BLaER1 (cell line): ENCODE results near the gene DIP2B.

Source experiments
- H3K27ac ChIP-seq: shearing (Covaris generic); formaldehyde crosslinking; 2 replicates; pipeline ENCODE4 v1.8.1; 2022
- H3K27me3 ChIP-seq: shearing (Covaris generic); formaldehyde crosslinking; 2 replicates; pipeline ENCODE4 v1.8.1; 2022
- H3K36me3 ChIP-seq: shearing (Covaris generic); formaldehyde crosslinking; 2 replicates; pipeline ENCODE4 v1.8.1; 2022
- H3K4me1 ChIP-seq: shearing (Covaris generic); formaldehyde crosslinking; 2 replicates; pipeline ENCODE4 v1.8.1; 2022
- H3K4me2 ChIP-seq: shearing (Covaris generic); formaldehyde crosslinking; 2 replicates; pipeline ENCODE4 v1.8.1; 2022
- H3K4me3 ChIP-seq: shearing (Covaris generic); formaldehyde crosslinking; 2 replicates; pipeline ENCODE4 v1.8.1; 2022
- H3K9ac ChIP-seq: shearing (Covaris generic); formaldehyde crosslinking; 2 replicates; pipeline ENCODE4 v1.8.1; 2022
- H3K9me3 ChIP-seq: shearing (Covaris generic); formaldehyde crosslinking; 2 replicates; pipeline ENCODE4 v1.8.1; 2022
- H4K20me1 ChIP-seq: shearing (Covaris generic); formaldehyde crosslinking; 2 replicates; pipeline ENCODE4 v1.8.1; 2022
- Cebpa-rat ChIP-seq: shearing (Covaris generic); IDR thresholded peaks from 2 replicates; pipeline ENCODE4 v1.8.1; 2022

DIP2B gene

GRCh38 chr12:50557421-50557820, 52.6 kb downstream of the DIP2B start:
- H4K20me1 ChIP-seq = peaks cover 89% of the 10 kb centered on the region
- no peaks in the 10 kb centered on the region for H3K9me3 ChIP-seq
- TF ChIP-seq Cebpa-rat = no peak
- no peak overlapping the region for H3K9ac ChIP-seq
- H3K36me3 ChIP-seq = peaks cover 40% of the 10 kb centered on the region
- H3K27ac ChIP-seq = no peak overlapping the region
- H3K4me2 ChIP-seq = no peak overlapping the region
- no peaks in the 10 kb centered on the region for H3K4me1 ChIP-seq
- no peaks in the 10 kb centered on the region for H3K27me3 ChIP-seq
- H3K4me3 ChIP-seq = no peak overlapping the region

GRCh38 chr12:50558970-50559369, 54.2 kb downstream of the DIP2B start:
- H4K20me1 ChIP-seq = peaks cover 89% of the 10 kb centered on the region
- no peak for TF ChIP-seq Cebpa-rat
- no peaks in the 10 kb centered on the region for H3K9me3 ChIP-seq
- no peak overlapping the region for H3K9ac ChIP-seq
- no peak overlapping the region for H3K4me2 ChIP-seq
- no peak overlapping the region for H3K27ac ChIP-seq
- no peak overlapping the region for H3K4me3 ChIP-seq
- no peaks in the 10 kb centered on the region for H3K4me1 ChIP-seq
- peaks cover 29% of the 10 kb centered on the region for H3K36me3 ChIP-seq
- no peaks in the 10 kb centered on the region for H3K27me3 ChIP-seq

- Histone ChIP-seq H3K27ac (no peak overlapping the region), H3K9me3 (no peaks in the 10 kb centered on the region), H3K36me3 (peaks cover 10% of the 10 kb centered on the region), H3K4me1 (no peaks in the 10 kb centered on the region), H3K4me3 (no peak overlapping the region), H3K27me3 (no peaks in the 10 kb centered on the region), H3K4me2 (no peak overlapping the region), H4K20me1 (peaks cover 80% of the 10 kb centered on the region), H3K9ac (no peak overlapping the region)
- TF ChIP-seq Cebpa-rat = no peak
These were observed 58.0 kb downstream of the DIP2B start for GRCh38 chr12:50562520-50563433.

GRCh38 chr12:50563434-50563787, 58.6 kb downstream of the DIP2B start:
- Histone ChIP-seq H3K9ac (no peak overlapping the region), H3K27ac (no peak overlapping the region)
- TF ChIP-seq Cebpa-rat = no peak

GRCh38 chr12:50564237-50564947, 59.6 kb downstream of the DIP2B start:
- H3K36me3 ChIP-seq = no peaks in the 10 kb centered on the region
- H3K4me3 ChIP-seq = no peak overlapping the region
- no peak overlapping the region for H3K4me2 ChIP-seq
- no peak overlapping the region for H3K27ac ChIP-seq
- H3K9me3 ChIP-seq = peaks cover 13% of the 10 kb centered on the region
- H4K20me1 ChIP-seq = peaks cover 84% of the 10 kb centered on the region
- no peak overlapping the region for H3K9ac ChIP-seq
- no peaks in the 10 kb centered on the region for H3K27me3 ChIP-seq
- H3K4me1 ChIP-seq = no peaks in the 10 kb centered on the region
- no peak; the same call in 1 of the 2 replicates for TF ChIP-seq Cebpa-rat

More at GRCh38 chr12:50563434-50563787, 58.6 kb downstream of the DIP2B start:
- H3K4me3 ChIP-seq = no peak overlapping the region
- no peaks in the 10 kb centered on the region for H3K4me1 ChIP-seq
- H3K27me3 ChIP-seq = no peaks in the 10 kb centered on the region
- H4K20me1 ChIP-seq = peaks cover 80% of the 10 kb centered on the region
- peaks cover 3% of the 10 kb centered on the region; the same call in 1 of the 2 replicates for H3K36me3 ChIP-seq
- H3K4me2 ChIP-seq = no peak overlapping the region
- peaks cover 3% of the 10 kb centered on the region; the same call in 1 of the 2 replicates for H3K9me3 ChIP-seq

GRCh38 chr12:50564948-50565297, 60.1 kb downstream of the DIP2B start:
- Histone ChIP-seq H4K20me1 (peaks cover 89% of the 10 kb centered on the region), H3K4me2 (no peak overlapping the region), H3K4me1 (no peaks in the 10 kb centered on the region), H3K9ac (no peak overlapping the region), H3K36me3 (no peaks in the 10 kb centered on the region), H3K27me3 (no peaks in the 10 kb centered on the region), H3K9me3 (peaks cover 14% of the 10 kb centered on the region), H3K27ac (no peak overlapping the region), H3K4me3 (no peak overlapping the region)
- no peak for TF ChIP-seq Cebpa-rat

GRCh38 chr12:50566066-50566465, 61.3 kb downstream of the DIP2B start:
- Histone ChIP-seq H3K27me3 (no peaks in the 10 kb centered on the region), H3K36me3 (no peaks in the 10 kb centered on the region), H3K9ac (no peak overlapping the region), H3K4me3 (no peak overlapping the region), H3K4me2 (no peak overlapping the region), H3K27ac (no peak overlapping the region), H3K4me1 (no peaks in the 10 kb centered on the region), H3K9me3 (peaks cover 19% of the 10 kb centered on the region), H4K20me1 (peaks cover 87% of the 10 kb centered on the region)
- no peak for TF ChIP-seq Cebpa-rat

- Histone ChIP-seq H3K4me3 (no peak overlapping the region), H3K4me2 (no peak overlapping the region), H3K9ac (no peak overlapping the region), H3K27me3 (no peaks in the 10 kb centered on the region), H3K9me3 (peaks cover 22% of the 10 kb centered on the region), H3K4me1 (no peaks in the 10 kb centered on the region), H3K36me3 (no peaks in the 10 kb centered on the region), H3K27ac (no peak overlapping the region), H4K20me1 (peaks cover 87% of the 10 kb centered on the region)
- TF ChIP-seq Cebpa-rat = no peak
These were observed 63.1 kb downstream of the DIP2B start for GRCh38 chr12:50567926-50568325.

GRCh38 chr12:50568338-50569091, 63.7 kb downstream of the DIP2B start:
- H3K27me3 ChIP-seq = no peaks in the 10 kb centered on the region
- no peaks in the 10 kb centered on the region for H3K36me3 ChIP-seq
- no peak overlapping the region for H3K4me2 ChIP-seq
- H3K4me3 ChIP-seq = no peak overlapping the region
- H4K20me1 ChIP-seq = peaks cover 87% of the 10 kb centered on the region
- no peaks in the 10 kb centered on the region for H3K4me1 ChIP-seq
- TF ChIP-seq Cebpa-rat = no peak
- no peak overlapping the region for H3K9ac ChIP-seq
- peaks cover 22% of the 10 kb centered on the region for H3K9me3 ChIP-seq
- no peak overlapping the region for H3K27ac ChIP-seq
